Stomach smooth muscle (tissue), 2 donors: ENCODE results near the gene INTS11.

ENCODE experiments used
- H3K27ac ChIP-seq: one replicate; pipeline ENCODE4 v1.7.0; 2013; ENCODE audit warnings: mild to moderate bottlenecking, low read length, inconsistent platforms
- H3K27me3 ChIP-seq, 2 donors: one replicate each; pipeline ENCODE4 v1.7.0; 2013; ENCODE audit warnings: low read length in 2 of 2; ENCODE audit not compliant: insufficient read depth in 2 of 2, control insufficient read depth in 1 of 2
- H3K36me3 ChIP-seq, 2 donors: one replicate each; pipeline ENCODE4 v1.7.0; 2013; ENCODE audit warnings: low read length in 2 of 2; ENCODE audit not compliant: control insufficient read depth in 2 of 2, insufficient read depth in 2 of 2
- H3K4me1 ChIP-seq: one replicate; pipeline ENCODE4 v1.7.0; 2013; ENCODE audit warnings: low read length; ENCODE audit not compliant: control insufficient read depth, insufficient read depth
- H3K4me3 ChIP-seq, 2 donors: one replicate each; pipeline ENCODE4 v1.7.0; 2013; ENCODE audit warnings: low read length in 2 of 2
- H3K9ac ChIP-seq, 2 donors: one replicate each; pipeline ENCODE4 v1.7.0; 2013; ENCODE audit warnings: low read length in 2 of 2, mild to moderate bottlenecking in 1 of 2
- H3K9me3 ChIP-seq, 2 donors: one replicate each; pipeline ENCODE4 v1.7.0; 2013; ENCODE audit warnings: low read length in 2 of 2; ENCODE audit not compliant: control insufficient read depth in 2 of 2
- donor health status: healthy.
- donor health status: Pancreatic carcinoma.

The INTS11 gene

GRCh38 chr1:1310109-1310385 is 14.4 kb downstream of the INTS11 start:
- H3K4me3 ChIP-seq: no peak overlapping the region
- H3K27me3 ChIP-seq: no peaks in the 10 kb centered on the region
- H3K36me3 ChIP-seq: peaks cover 26 to 27% of the 10 kb centered on the region in 2 donors
- H3K4me1 ChIP-seq: peaks cover 38% of the 10 kb centered on the region
- no peaks in the 10 kb centered on the region for H3K9me3 ChIP-seq
- H3K9ac ChIP-seq: no peak overlapping the region
- H3K27ac ChIP-seq: peak overlapping the region; percentile 77

GRCh38 chr1:1309251-1310108 is 15.0 kb downstream of the INTS11 start:
- H3K27me3 ChIP-seq: no peaks in the 10 kb centered on the region
- peak overlapping the region; percentile 55 to 77 for H3K4me3 ChIP-seq
- H3K36me3 ChIP-seq: peaks cover 21 to 24% of the 10 kb centered on the region in 2 donors
- H3K9ac ChIP-seq: peak overlapping the region; percentile 36 to 73
- peak overlapping the region; percentile 77 for H3K27ac ChIP-seq
- H3K9me3 ChIP-seq: no peaks in the 10 kb centered on the region
- peaks cover 44% of the 10 kb centered on the region for H3K4me1 ChIP-seq

- peaks cover 51% of the 10 kb centered on the region for H3K4me1 ChIP-seq
- H3K4me3 ChIP-seq: peak overlapping the region; percentile 55 to 77
These were observed 15.7 kb downstream of the INTS11 start for GRCh38 chr1:1308756-1309250.

GRCh38 chr1:1307923-1308755 is 16.3 kb downstream of the INTS11 start, which contains the start of the genes ACAP3 and PUSL1:
Gene ACAP3, minus strand, starts transcription at chr1:1307930. Its CDS starts 115 bp downstream, at chr1:1307815.
Gene PUSL1, plus strand, starts transcription at chr1:1308597. Its CDS starts 47 bp downstream, at chr1:1308644.
- Histone ChIP-seq H3K4me3 (peak within 1 kb of the TSS; percentile 75 to 83), H3K27ac (peak within 1 kb of the TSS; percentile 77), H3K4me1 (peaks cover 57% of the 10 kb centered on the region), H3K9me3 (no peaks in the 10 kb centered on the region), H3K27me3 (no peaks in the 10 kb centered on the region), H3K36me3 (peaks cover 10 to 13% of the 10 kb centered on the region in 2 donors), H3K9ac (peak within 1 kb of the TSS; percentile 68 to 73)

More at GRCh38 chr1:1308756-1309250, 15.7 kb downstream of the INTS11 start:
- Histone ChIP-seq H3K9me3 (no peaks in the 10 kb centered on the region), H3K27ac (peak overlapping the region; percentile 77), H3K36me3 (peaks cover 15 to 19% of the 10 kb centered on the region in 2 donors), H3K9ac (peak overlapping the region; percentile 68 to 73), H3K27me3 (no peaks in the 10 kb centered on the region)

GRCh38 chr1:1307261-1307922 is 17.1 kb downstream of the INTS11 start:
- H3K27ac ChIP-seq: peak overlapping the region; percentile 37
- peaks cover 6 to 10% of the 10 kb centered on the region in 2 donors for H3K36me3 ChIP-seq
- peaks cover 57% of the 10 kb centered on the region for H3K4me1 ChIP-seq
- H3K9me3 ChIP-seq: no peaks in the 10 kb centered on the region
- no peaks in the 10 kb centered on the region for H3K27me3 ChIP-seq
- peak overlapping the region; percentile 33 to 51 for H3K9ac ChIP-seq
- H3K4me3 ChIP-seq: peak overlapping the region; percentile 75 to 83

GRCh38 chr1:1306661-1307260 is 17.7 kb downstream of the INTS11 start:
- Histone ChIP-seq H3K36me3 (peaks cover 5 to 9% of the 10 kb centered on the region in 2 donors), H3K4me1 (peaks cover 57% of the 10 kb centered on the region), H3K27ac (no peak overlapping the region), H3K4me3 (peak overlapping the region; percentile 75 to 83), H3K9ac (peak overlapping the region; percentile 37 to 51), H3K9me3 (no peaks in the 10 kb centered on the region), H3K27me3 (no peaks in the 10 kb centered on the region)

GRCh38 chr1:1306070-1306660 is 18.3 kb downstream of the INTS11 start:
- no peaks in the 10 kb centered on the region for H3K9me3 ChIP-seq
- peaks cover 0 to 3% of the 10 kb centered on the region in 2 donors for H3K36me3 ChIP-seq
- H3K9ac ChIP-seq: peak overlapping the region; percentile 37 to 51
- H3K4me1 ChIP-seq: peaks cover 57% of the 10 kb centered on the region
- H3K27me3 ChIP-seq: no peaks in the 10 kb centered on the region
- H3K4me3 ChIP-seq: peak overlapping the region; percentile 75 to 83
- peak overlapping the region; percentile 71 for H3K27ac ChIP-seq

GRCh38 chr1:1305300-1306069 is 19.0 kb downstream of the INTS11 start:
- peak overlapping the region; percentile 71 to 76 for H3K9ac ChIP-seq
- H3K4me1 ChIP-seq: peaks cover 57% of the 10 kb centered on the region
- H3K27ac ChIP-seq: peak overlapping the region; percentile 71
- no peaks in the 10 kb centered on the region for H3K9me3 ChIP-seq
- no peaks in the 10 kb centered on the region for H3K36me3 ChIP-seq
- H3K27me3 ChIP-seq: no peaks in the 10 kb centered on the region
- peak overlapping the region; percentile 75 to 83 for H3K4me3 ChIP-seq
